ENCODE measurements around the gene SSBP3. TPM values are rescaled to one million over a fixed set of nuclear protein-coding genes. Genes with fewer than 3 reads are reported as not detected.
"Not testable (repeated sequence)": the region's sequence is repeated elsewhere in the genome, so short reads cannot be mapped to it uniquely, and the experiment has no call there.

Gene SSBP3
- total RNA-seq, 3 donors from 2014 or later (not counting 1 experiment from before 2014, with no cell fraction given): 162 to 224 (median 164) TPM

DNA sequence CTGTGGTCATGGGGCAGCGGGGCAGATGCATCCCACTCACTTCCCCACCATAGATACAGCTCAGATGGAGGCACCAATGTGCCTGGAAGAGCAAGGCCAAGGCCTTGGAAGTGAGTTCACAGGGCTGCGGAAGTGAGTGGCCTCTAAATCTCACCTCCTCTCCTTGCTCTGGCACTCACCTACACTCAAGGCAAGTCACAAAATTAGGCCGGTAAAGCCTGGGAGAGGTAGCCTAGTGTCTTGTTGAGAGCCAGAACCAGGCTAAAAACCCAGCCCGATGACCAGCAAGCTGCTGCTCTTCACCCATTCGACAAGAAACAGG, 57.5 kb downstream of the SSBP3 start:
- ATAC-seq (no peak), DNase-seq (no peak)
- intact Hi-C loops (cut with micrococcal nuclease): no loop called here
- no peaks in the 10 kb centered on the region for H3K36me3 ChIP-seq (ENCODE audit: control insufficient read depth, insufficient read depth, low read length)
- TF ChIP-seq, protein P1, sequence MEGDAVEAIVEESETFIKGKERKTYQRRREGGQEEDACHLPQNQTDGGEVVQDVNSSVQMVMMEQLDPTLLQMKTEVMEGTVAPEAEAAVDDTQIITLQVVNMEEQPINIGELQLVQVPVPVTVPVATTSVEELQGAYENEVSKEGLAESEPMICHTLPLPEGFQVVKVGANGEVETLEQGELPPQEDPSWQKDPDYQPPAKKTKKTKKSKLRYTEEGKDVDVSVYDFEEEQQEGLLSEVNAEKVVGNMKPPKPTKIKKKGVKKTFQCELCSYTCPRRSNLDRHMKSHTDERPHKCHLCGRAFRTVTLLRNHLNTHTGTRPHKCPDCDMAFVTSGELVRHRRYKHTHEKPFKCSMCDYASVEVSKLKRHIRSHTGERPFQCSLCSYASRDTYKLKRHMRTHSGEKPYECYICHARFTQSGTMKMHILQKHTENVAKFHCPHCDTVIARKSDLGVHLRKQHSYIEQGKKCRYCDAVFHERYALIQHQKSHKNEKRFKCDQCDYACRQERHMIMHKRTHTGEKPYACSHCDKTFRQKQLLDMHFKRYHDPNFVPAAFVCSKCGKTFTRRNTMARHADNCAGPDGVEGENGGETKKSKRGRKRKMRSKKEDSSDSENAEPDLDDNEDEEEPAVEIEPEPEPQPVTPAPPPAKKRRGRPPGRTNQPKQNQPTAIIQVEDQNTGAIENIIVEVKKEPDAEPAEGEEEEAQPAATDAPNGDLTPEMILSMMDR (IDR thresholded peaks at IDR 0.05): no peak
- no peaks in the 10 kb centered on the region for H3K27me3 ChIP-seq (ENCODE audit: control insufficient read depth, insufficient read depth, low read length)
- Mint-ChIP-seq H3K27ac (peak overlapping the region; percentile 74 to 92), H3K4me3 (no peak overlapping the region), H3K4me1 (peaks cover 72% of the 10 kb centered on the region in 2 donors), H3K27me3 (ENCODE audit: low read depth in 2 of 2) (no peaks in the 10 kb centered on the region), H3K36me3 (no peaks in the 10 kb centered on the region), H3K9me3 (no peaks in the 10 kb centered on the region)
- WGBS (ENCODE audit: insufficient coverage): 97% methylated on average over 5 of the region's 5 CpGs
- H3K4me3 ChIP-seq (ENCODE audit: low read length): no peak overlapping the region
- peaks cover 34% of the 10 kb centered on the region for H3K4me1 ChIP-seq (ENCODE audit: control insufficient read depth, insufficient read depth, low read length)
- no peak overlapping the region for H3K27ac ChIP-seq (ENCODE audit: low read length)
- no peaks in the 10 kb centered on the region for H3K9me3 ChIP-seq (ENCODE audit: control insufficient read depth, insufficient read depth, low read length)

DNA sequence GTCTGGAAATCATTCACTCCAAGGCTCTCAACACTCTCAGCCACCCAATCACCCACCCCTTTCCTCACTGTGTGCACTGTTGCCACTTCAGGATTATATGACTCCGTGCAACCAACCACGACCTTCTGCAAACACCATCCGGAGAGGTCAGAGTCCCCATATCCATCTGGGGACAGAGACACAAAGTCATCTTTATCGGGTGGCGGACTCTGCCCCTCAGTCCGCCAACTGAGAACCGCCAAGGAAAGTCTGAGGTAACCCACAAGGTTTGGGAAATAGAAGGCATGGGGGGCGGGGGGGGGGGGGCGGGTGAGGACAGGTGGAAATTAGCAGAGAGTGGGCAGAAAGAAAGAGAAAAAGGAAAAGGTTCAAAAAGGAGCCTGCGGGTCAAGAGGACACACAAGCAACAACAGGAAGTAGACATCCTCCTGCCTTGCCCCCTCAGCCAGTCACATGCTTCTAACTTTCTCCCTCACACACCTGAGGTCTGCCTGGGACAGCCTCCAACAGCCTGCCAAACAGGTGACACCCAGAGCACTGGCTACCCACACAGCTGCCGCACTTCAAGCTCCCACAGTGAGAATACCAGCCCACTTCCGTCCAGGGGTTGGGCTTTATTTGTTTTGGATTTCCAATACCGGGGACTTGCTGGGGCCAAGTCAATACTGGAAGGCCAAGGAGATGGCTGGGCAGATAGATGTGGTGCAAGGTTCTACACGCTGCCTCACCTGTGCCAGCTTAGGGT, 58.1 kb downstream of the SSBP3 start:
- Histone ChIP-seq H3K4me1 (ENCODE audit: control insufficient read depth, insufficient read depth, low read length) (peaks cover 31% of the 10 kb centered on the region), H3K9me3 (ENCODE audit: control insufficient read depth, insufficient read depth, low read length) (no peaks in the 10 kb centered on the region), H3K4me3 (ENCODE audit: low read length) (no peak overlapping the region), H3K27me3 (ENCODE audit: control insufficient read depth, insufficient read depth, low read length) (no peaks in the 10 kb centered on the region), H3K27ac (ENCODE audit: low read length) (no peak overlapping the region), H3K36me3 (ENCODE audit: control insufficient read depth, insufficient read depth, low read length) (no peaks in the 10 kb centered on the region)
- TF ChIP-seq, protein P1 (IDR thresholded peaks at IDR 0.05): no peak
- Mint-ChIP-seq H3K27me3 (ENCODE audit: low read depth in 2 of 2) (no peaks in the 10 kb centered on the region), H3K4me3 (no peak overlapping the region), H3K9me3 (no peaks in the 10 kb centered on the region), H3K36me3 (no peaks in the 10 kb centered on the region), H3K27ac (peak overlapping the region; percentile 74 to 92), H3K4me1 (peaks cover 72 to 73% of the 10 kb centered on the region in 2 donors)
- DNase-seq (no peak), ATAC-seq (no peak)
- WGBS (ENCODE audit: insufficient coverage): 75% methylated on average over 13 of the region's 14 CpGs
- intact Hi-C loops (cut with micrococcal nuclease): no loop called here

DNA sequence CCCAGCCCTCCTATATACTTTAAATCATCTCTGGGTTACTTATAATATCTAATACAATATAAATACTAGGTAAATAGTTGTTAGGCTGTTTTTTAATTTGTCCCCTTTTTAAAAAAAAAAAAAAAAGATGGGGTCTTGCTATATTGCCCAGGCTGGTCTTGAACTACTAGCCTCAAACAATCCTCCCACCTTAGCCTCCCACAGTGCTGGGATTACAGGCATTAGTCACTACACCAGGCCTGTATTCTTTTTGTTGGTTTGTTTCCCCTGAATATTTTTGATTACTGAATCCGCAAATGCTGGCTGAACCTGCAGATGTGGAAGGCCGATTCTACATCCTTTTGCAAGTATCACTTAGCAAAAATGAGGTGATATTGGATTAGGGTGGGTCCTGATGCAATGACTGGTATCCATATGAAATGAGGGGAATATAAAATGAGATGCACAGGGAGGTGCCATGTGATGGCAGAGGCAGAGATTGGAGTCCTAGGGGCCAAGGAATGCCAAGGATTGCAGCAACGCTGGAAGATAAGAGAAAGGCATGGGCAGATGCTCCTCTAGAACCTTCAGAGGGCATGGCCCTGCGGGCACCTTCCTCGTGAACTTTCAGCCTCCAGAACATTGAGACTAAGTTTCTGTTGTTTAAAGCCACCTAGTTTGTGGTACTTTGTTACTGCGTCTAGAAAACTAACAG, 58.8 kb downstream of the SSBP3 start:
- Histone ChIP-seq H3K4me3 (ENCODE audit: low read length) (no peak overlapping the region), H3K9me3 (ENCODE audit: control insufficient read depth, insufficient read depth, low read length) (no peaks in the 10 kb centered on the region), H3K36me3 (ENCODE audit: control insufficient read depth, insufficient read depth, low read length) (no peaks in the 10 kb centered on the region), H3K27me3 (ENCODE audit: control insufficient read depth, insufficient read depth, low read length) (no peaks in the 10 kb centered on the region), H3K27ac (ENCODE audit: low read length) (no peak overlapping the region), H3K4me1 (ENCODE audit: control insufficient read depth, insufficient read depth, low read length) (peaks cover 29% of the 10 kb centered on the region)
- H3K4me1 Mint-ChIP-seq: peaks cover 69 to 75% of the 10 kb centered on the region in 2 donors
- no peak for DNase-seq
- TF ChIP-seq, protein P1 (IDR thresholded peaks at IDR 0.05): no peak
- no peaks in the 10 kb centered on the region for H3K9me3 Mint-ChIP-seq
- no peaks in the 10 kb centered on the region for H3K27me3 Mint-ChIP-seq (ENCODE audit: low read depth in 2 of 2)
- intact Hi-C loops (cut with micrococcal nuclease): no loop called here
- H3K27ac Mint-ChIP-seq: peak overlapping the region; percentile 74 to 92
- 95% methylated on average over 6 of the region's 6 CpGs for WGBS (ENCODE audit: insufficient coverage)
- no peaks in the 10 kb centered on the region for H3K36me3 Mint-ChIP-seq
- no peak overlapping the region for H3K4me3 Mint-ChIP-seq
- ATAC-seq: no peak

DNA sequence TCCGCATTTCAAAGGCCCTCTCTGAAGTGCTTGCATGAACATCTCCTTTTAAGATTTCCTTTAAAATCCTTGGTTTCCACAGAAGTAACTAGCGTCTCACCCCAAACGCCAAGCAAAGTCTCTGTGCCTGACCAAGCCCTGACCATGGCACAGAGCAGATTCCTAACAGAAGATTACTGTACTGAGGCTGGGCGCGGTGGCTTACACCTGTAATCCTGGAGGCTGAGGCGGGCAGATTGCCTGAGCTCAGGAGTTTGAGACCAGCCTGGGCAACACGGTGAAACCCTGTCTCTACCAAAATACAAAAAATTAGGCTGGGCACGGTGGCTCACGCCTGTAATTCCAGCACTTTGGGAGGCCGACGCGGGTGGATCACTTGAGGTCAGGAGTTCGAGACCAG, 60.6 kb downstream of the SSBP3 start:
- Mint-ChIP-seq H3K27ac (peak overlapping the region; percentile 80 to 81), H3K4me1 (peaks cover 66 to 74% of the 10 kb centered on the region in 2 donors)
- H3K36me3 ChIP-seq (ENCODE audit: control insufficient read depth, insufficient read depth, low read length); H3K27ac ChIP-seq (ENCODE audit: low read length); ATAC-seq; H3K27me3 ChIP-seq (ENCODE audit: control insufficient read depth, insufficient read depth, low read length); DNase-seq; H3K9me3 ChIP-seq (ENCODE audit: control insufficient read depth, insufficient read depth, low read length); H3K4me3 ChIP-seq (ENCODE audit: low read length); intact Hi-C loops (cut with micrococcal nuclease); H3K36me3 Mint-ChIP-seq; H3K9me3 Mint-ChIP-seq; H3K4me3 Mint-ChIP-seq; H3K27me3 Mint-ChIP-seq (ENCODE audit: low read depth in 2 of 2): not testable (repeated sequence)
- WGBS (ENCODE audit: insufficient coverage): 98% methylated on average over 13 of the region's 13 CpGs
- peaks cover 42% of the 10 kb centered on the region for H3K4me1 ChIP-seq (ENCODE audit: control insufficient read depth, insufficient read depth, low read length)

Measured in natural killer cell (primary cell).